ENCODE measurements around the gene HMGCS2. TPM values are rescaled to one million over a fixed set of nuclear protein-coding genes. Genes with fewer than 3 reads are reported as not detected.

HMGCS2 gene
- total and polyA plus RNA-seq, 4 donors = 297 to 944 (median 841) TPM

DNA sequence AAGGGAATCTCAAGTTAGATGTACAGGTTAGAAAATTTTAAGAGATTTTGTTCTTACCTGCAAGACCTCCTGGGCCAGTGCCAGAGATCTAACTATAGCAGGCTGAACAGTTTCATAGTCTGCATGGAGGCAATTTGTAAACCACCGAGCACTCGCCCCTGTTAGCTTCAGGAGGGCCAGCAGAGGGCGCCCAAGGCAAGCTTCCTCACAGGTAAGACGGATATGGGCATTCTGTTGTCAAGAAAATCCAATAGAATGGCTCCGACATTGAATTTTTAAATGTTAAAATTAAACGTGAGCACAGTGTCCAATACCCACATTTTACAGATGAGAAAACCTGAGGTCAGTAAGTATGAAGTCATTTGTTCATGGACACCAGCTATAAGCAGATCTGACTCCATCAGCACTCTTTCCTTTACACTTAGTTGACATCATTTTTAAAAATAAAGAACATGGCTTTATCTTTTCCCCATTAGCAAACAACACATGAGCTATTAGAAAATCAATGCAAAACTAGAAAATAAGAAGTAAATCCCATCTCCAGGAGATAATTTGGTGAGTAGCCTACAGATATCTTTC lies 40.4 kb upstream of the HMGCS2 start:
- Histone ChIP-seq H3K9ac (ENCODE audit: low read depth in 1 of 2, low read length in 2 of 2) (no peak overlapping the region), H3K27ac (ENCODE audit: low read depth in 1 of 2, low read length in 2 of 2) (peak overlapping the region in 1 of 2 donors; percentile 20), H3K36me3 (ENCODE audit: control insufficient read depth in 4 of 4, insufficient read depth in 3 of 4, low read depth in 1 of 4, low read length in 3 of 4) (no peaks in the 10 kb centered on the region), H3K27me3 (ENCODE audit: control insufficient read depth in 4 of 4, insufficient read depth in 4 of 4, low read length in 3 of 4) (no peaks in the 10 kb centered on the region), H3K4me1 (ENCODE audit: control insufficient read depth in 4 of 4, insufficient read depth in 4 of 4, low read length in 3 of 4) (peaks cover 2 to 51% (median 31%) of the 10 kb centered on the region in 4 donors), H3K4me3 (ENCODE audit: low read depth in 1 of 3, low read length in 3 of 3) (no peak overlapping the region), H3K9me3 (ENCODE audit: control insufficient read depth in 4 of 4, low read length in 3 of 4) (no peaks in the 10 kb centered on the region)
- peak; percentile 77 for DNase-seq (ENCODE audit: low spot score)
- peak; percentile 51 for TF ChIP-seq YY1 (IDR thresholded peaks at IDR 0.05)
- TF ChIP-seq, protein P1, sequence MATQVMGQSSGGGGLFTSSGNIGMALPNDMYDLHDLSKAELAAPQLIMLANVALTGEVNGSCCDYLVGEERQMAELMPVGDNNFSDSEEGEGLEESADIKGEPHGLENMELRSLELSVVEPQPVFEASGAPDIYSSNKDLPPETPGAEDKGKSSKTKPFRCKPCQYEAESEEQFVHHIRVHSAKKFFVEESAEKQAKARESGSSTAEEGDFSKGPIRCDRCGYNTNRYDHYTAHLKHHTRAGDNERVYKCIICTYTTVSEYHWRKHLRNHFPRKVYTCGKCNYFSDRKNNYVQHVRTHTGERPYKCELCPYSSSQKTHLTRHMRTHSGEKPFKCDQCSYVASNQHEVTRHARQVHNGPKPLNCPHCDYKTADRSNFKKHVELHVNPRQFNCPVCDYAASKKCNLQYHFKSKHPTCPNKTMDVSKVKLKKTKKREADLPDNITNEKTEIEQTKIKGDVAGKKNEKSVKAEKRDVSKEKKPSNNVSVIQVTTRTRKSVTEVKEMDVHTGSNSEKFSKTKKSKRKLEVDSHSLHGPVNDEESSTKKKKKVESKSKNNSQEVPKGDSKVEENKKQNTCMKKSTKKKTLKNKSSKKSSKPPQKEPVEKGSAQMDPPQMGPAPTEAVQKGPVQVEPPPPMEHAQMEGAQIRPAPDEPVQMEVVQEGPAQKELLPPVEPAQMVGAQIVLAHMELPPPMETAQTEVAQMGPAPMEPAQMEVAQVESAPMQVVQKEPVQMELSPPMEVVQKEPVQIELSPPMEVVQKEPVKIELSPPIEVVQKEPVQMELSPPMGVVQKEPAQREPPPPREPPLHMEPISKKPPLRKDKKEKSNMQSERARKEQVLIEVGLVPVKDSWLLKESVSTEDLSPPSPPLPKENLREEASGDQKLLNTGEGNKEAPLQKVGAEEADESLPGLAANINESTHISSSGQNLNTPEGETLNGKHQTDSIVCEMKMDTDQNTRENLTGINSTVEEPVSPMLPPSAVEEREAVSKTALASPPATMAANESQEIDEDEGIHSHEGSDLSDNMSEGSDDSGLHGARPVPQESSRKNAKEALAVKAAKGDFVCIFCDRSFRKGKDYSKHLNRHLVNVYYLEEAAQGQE (IDR thresholded peaks at IDR 0.05) = no peak
- TF ChIP-seq RAD21 (IDR thresholded peaks at IDR 0.05) = peak; percentile 89 to 92
- TF ChIP-seq, protein P2, sequence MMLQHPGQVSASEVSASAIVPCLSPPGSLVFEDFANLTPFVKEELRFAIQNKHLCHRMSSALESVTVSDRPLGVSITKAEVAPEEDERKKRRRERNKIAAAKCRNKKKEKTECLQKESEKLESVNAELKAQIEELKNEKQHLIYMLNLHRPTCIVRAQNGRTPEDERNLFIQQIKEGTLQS (IDR thresholded peaks at IDR 0.05) = no peak
- peak; percentile 8 for TF ChIP-seq HNF4G (IDR thresholded peaks at IDR 0.05)
- no peak for TF ChIP-seq TAF1 (conservative IDR thresholded peaks at IDR 0.05)
- TF ChIP-seq JUND (IDR thresholded peaks at IDR 0.05) = no peak
- TF ChIP-seq, protein P3, sequence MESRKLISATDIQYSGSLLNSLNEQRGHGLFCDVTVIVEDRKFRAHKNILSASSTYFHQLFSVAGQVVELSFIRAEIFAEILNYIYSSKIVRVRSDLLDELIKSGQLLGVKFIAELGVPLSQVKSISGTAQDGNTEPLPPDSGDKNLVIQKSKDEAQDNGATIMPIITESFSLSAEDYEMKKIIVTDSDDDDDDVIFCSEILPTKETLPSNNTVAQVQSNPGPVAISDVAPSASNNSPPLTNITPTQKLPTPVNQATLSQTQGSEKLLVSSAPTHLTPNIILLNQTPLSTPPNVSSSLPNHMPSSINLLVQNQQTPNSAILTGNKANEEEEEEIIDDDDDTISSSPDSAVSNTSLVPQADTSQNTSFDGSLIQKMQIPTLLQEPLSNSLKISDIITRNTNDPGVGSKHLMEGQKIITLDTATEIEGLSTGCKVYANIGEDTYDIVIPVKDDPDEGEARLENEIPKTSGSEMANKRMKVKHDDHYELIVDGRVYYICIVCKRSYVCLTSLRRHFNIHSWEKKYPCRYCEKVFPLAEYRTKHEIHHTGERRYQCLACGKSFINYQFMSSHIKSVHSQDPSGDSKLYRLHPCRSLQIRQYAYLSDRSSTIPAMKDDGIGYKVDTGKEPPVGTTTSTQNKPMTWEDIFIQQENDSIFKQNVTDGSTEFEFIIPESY (IDR thresholded peaks at IDR 0.05) = no peak
- no peak for TF ChIP-seq GABPA (IDR thresholded peaks at IDR 0.05 in 1 of 2, conservative IDR thresholded peaks at IDR 0.05 in 1 of 2)
- TF ChIP-seq FOXA2 (IDR thresholded peaks at IDR 0.05) = no peak
- TF ChIP-seq, protein P4, sequence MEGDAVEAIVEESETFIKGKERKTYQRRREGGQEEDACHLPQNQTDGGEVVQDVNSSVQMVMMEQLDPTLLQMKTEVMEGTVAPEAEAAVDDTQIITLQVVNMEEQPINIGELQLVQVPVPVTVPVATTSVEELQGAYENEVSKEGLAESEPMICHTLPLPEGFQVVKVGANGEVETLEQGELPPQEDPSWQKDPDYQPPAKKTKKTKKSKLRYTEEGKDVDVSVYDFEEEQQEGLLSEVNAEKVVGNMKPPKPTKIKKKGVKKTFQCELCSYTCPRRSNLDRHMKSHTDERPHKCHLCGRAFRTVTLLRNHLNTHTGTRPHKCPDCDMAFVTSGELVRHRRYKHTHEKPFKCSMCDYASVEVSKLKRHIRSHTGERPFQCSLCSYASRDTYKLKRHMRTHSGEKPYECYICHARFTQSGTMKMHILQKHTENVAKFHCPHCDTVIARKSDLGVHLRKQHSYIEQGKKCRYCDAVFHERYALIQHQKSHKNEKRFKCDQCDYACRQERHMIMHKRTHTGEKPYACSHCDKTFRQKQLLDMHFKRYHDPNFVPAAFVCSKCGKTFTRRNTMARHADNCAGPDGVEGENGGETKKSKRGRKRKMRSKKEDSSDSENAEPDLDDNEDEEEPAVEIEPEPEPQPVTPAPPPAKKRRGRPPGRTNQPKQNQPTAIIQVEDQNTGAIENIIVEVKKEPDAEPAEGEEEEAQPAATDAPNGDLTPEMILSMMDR (IDR thresholded peaks at IDR 0.05; ENCODE audit: low read depth, low read length, missing input control) = peak; percentile 87
- TF ChIP-seq, protein P5, sequence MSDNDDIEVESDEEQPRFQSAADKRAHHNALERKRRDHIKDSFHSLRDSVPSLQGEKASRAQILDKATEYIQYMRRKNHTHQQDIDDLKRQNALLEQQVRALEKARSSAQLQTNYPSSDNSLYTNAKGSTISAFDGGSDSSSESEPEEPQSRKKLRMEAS (IDR thresholded peaks at IDR 0.05) = no peak
- TF ChIP-seq SP1 (IDR thresholded peaks at IDR 0.05) = peak; percentile 13
- TF ChIP-seq HNF4A (conservative IDR thresholded peaks at IDR 0.05) = peak; percentile 10 to 57
- no peak for TF ChIP-seq NR2F2 (IDR thresholded peaks at IDR 0.05)
- peak in 1 of 2 donors; percentile 29 for TF ChIP-seq RXRA (IDR thresholded peaks at IDR 0.05)
- TF ChIP-seq EGR1 (IDR thresholded peaks at IDR 0.05; ENCODE audit: low read depth in 2 of 2) = no peak
- no peak for TF ChIP-seq FOXA1 (IDR thresholded peaks at IDR 0.05)
- WGBS = under 1% methylated on average over 6 of the region's 6 CpGs
